Stimulated activated CD8-positive, alpha-beta memory T cell treated with anti-CD3 and anti-CD28 coated beads, Interleukin-15, amount 100 ng/mL, for 24 hours (primary cell): Measurements from ENCODE around the gene SERPINE2.

Experiments used
- DNase-seq: peaks from one replicate; pipeline ENCODE4 v3.0.0-alpha.2; 2020; ENCODE audit warnings: low read depth

SERPINE2 gene

DNA sequence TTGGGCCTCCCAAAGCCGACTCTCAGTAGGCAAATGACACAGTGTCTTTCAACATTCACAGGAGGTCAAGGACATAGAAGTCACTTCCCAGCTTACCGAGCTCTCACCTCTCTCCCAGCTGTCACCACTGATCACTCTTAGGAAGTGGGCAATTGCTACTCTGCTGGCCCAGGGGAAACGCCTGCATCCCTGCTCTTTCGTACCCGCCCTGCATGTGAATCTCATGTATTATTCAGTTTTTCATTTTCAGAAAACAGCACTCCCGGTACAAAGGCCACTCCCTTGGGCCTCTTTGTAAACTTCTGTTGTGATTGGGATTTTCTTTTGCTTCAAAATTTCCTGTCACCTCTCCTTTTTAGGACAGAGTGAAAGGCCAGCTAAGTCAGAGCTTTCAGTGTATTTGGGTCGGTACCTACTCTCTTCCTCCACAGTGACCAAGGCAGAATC lies 66.4 kb downstream of the SERPINE2 start:
- no peak for DNase-seq

DNA sequence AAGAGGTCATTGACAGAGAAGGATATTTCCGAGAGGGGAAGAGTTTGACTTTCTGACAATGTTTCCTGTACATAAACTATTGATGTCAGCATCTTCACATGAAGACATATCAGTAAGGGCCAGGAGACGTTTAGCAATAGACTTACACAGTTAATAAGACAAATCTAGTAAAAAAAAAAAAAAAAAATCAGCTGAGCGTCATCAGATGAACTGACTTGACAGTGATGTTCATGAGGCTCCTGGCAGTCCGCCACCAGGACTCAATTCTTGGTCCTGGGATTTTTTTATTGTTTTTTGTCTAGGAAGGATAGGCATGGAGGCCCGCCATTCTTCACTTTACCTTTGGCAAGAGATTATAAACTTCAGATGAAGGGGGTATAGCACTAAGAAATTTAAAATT lies 67.4 kb downstream of the SERPINE2 start:
- DNase-seq: no peak

DNA sequence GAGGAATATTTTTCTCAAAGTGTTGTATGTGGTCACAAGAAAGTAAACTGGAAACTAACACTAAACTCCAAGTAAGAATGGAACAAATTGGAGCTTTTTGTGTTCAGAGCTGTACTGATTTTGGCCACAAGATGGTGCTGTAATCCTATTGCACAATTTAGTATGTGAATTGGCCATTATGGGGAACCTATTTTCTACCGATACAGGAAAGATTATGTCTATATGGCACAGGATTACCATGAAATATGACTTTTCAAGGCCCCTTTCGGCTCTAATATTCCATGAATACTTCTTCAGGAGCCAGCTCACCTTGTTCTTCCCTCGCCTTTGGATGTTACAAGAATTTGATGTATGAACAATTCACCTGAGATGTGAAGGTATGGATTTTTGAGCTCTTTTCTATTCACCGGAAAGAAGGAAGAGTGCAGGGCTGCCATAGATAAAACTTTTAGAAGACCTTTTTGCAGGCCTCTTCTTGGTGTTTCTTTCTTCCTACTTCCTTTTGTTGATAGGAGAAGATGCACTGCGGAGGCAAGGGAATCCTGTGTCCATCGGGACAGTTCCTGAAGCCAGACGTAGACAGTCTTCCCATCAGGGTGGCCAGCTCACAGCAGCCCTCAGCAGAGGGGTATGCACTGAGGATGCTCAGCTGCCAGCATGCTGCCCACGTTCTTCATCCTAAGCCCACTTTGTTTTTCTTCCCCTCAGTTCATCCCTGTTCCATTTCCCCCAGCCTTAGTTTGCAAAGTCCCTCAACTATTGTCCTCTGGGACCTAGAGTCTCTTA lies 68.5 kb downstream of the SERPINE2 start:
- no peak for DNase-seq

DNA sequence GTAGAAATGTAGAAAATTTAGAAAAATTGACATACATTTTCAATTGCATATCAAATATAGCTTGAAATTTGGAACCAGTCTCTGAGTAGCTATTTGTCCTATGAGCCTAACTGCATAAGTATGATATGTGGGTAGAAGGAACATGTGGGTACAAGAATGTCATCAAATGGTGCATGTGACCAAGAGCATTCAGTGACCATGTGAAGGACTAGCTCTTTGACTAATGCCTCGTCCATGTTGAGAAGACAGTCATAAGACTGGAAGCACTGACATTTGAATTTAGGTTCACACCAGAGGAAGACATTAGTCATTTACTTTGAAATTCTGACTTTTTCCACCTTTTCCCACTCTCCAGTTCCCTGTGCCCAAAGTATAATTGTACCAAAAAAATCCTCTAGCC lies 69.2 kb downstream of the SERPINE2 start:
- DNase-seq: no peak

DNA sequence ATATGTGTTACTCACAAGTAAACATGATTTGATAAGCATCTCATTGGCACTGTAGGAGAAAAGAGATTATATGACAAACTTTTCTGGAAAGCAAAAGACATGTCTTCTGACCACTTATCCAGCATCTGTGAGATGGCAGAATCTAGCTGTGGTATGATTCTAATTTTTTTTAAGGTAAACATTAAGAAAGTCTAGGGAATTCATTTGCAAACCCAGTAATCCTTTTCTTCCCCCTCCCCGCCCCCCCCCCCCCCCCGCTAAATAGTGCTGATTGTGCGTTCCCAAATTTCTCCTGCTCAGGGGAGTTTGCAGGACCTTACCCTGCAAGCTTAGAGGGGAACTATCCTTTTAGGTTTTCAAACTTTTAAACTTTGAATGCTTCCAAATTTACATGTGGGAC lies 69.8 kb downstream of the SERPINE2 start:
- DNase-seq: no peak

DNA sequence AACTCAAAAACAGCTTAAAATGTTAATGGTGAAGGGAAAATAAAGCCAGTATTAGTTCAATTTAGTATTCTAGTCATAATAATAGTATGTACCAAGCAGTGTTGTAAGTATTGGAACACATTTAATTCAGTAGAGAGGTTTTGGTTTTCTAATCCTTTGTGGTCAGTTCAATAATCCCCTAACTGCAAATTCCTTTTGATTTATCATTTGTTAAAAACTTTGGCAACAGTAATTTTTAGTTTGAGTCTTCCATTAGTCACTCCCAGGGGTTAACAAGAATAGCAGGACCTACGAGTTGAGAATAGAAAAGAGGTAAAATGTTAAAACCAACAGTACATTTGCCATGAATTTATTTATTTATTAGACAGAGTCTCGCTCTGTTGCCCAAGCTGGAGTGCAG lies 71.1 kb downstream of the SERPINE2 start:
- no peak for DNase-seq

DNA sequence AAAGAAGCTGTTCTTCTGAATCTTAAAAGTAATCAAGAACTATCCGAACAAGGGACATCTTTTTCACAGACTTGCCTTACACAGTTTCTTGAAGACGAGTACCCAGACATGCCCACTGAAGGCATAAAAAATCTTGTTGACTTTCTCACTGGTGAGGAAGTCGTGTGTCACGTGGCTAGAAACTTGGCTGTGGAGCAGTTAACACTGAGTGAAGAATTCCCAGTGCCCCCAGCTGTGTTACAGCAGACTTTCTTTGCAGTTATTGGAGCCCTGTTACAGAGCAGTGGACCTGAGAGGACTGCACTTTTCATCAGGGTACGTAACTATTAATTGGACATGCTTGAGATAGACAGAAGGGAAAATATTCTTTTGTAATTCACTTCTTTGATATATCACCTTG lies 79.4 kb downstream of the SERPINE2 start:
- no peak for DNase-seq

DNA sequence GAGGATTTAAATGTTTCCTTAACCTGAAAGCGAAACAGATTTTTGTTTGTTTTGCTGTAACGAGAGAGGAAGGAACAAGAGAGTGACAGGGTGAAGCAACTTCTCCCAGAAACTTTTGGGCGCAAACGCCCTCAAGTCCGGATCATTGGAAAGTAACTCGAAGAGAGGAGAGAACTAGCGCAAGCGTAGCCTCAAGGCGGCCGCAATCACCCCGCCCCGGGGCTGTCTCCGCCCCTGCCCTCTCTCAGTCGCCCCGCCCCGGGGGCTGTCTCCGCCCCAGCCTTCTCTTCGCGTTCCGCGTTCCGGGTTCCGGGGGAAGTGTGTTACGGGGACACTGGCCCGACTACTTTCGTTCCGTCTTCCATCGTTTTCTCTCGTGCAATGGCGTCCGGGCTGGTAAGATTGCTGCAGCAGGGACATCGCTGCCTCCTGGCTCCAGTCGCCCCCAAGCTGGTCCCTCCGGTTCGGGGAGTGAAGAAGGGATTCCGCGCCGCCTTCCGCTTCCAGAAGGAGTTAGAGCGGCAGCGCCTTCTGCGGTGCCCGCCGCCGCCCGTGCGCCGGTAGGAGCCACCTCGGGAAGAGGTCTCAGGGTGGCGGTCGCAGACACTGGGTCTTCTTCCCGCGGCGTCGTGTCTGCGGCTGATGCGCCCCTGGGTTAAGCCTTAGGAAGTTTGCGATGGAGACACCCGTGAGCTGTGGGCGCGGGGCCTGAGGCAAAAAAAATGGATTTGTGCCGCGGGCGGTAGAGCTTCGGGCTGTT lies 81.8 kb downstream of the SERPINE2 start, which contains the start of gene MRPL44:
Gene MRPL44, plus strand, starts transcription at position 372 of the 760 bp plus-strand sequence. Its CDS starts 10 bp downstream, at position 382.
- peak; percentile 99 for DNase-seq

DNA sequence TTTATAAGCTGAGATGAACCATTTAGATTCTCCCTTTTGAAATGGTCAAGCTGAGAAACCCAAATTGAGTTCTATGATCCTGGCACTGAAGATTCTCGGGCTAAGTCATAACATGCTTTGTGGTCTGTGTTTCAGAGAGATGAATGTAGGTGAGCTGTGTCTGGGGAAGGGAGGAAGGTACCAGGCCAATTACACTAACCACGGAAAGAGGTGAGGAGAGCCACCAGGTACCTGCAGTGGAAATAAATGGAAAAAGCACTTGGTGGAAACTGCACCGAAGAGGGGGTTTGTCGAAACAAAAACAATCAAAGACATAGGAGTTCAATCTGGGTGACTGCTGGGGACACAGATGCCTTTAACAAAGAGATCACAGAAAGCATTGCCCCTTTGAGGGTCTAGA lies 82.8 kb downstream of the SERPINE2 start:
- DNase-seq: no peak

DNA sequence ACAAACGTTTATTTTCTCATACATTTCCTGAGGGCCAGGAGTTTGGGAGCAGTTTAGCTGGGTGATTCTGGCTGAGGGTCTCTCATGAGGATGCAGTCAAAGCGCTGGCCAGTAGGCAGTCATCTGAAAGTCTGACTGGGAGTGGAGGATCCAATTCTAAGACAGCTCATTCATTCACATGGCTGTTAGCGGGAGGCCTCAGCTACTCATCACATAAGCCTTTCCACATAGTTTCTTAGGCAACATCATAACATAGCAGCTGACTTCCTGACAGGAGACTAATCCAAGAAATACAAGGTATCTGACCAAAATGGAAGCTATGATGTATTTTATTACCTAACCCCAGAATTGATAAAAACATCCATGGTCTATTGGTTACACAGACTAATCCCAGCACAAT lies 84.7 kb downstream of the SERPINE2 start:
- no peak for DNase-seq

DNA sequence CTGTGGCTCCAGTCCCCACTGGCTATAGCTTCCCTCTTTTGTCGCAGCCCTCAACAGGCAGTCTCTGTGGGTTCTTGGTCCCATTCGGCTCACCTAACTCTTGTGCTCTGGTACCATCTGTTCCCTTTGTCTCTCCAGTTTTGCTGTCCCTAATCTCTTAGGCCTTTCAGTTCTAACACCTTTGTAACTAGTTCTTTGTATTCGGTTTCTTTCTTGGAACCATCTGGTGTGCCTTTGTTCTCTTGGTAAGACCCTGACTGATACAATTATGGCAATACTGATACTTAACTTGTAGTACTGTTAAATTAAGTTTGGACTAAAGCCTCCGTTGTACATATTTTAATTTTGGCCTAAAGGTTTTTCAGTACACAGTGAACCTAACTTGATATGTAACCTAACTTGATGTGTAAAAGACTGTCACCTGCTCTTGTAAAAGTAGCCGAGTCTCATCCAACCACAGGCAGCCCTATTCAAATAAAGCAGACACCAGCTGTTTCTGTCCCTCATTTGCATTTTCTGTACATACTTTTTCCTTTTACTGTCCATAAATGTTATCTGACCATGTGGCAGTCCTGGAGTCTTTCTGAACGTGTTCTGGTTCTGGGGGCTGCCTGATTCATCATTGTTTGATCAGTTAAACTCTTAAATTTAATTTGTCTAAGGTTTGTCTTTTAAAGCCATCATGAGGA lies 86.7 kb downstream of the SERPINE2 start:
- no peak for DNase-seq

DNA sequence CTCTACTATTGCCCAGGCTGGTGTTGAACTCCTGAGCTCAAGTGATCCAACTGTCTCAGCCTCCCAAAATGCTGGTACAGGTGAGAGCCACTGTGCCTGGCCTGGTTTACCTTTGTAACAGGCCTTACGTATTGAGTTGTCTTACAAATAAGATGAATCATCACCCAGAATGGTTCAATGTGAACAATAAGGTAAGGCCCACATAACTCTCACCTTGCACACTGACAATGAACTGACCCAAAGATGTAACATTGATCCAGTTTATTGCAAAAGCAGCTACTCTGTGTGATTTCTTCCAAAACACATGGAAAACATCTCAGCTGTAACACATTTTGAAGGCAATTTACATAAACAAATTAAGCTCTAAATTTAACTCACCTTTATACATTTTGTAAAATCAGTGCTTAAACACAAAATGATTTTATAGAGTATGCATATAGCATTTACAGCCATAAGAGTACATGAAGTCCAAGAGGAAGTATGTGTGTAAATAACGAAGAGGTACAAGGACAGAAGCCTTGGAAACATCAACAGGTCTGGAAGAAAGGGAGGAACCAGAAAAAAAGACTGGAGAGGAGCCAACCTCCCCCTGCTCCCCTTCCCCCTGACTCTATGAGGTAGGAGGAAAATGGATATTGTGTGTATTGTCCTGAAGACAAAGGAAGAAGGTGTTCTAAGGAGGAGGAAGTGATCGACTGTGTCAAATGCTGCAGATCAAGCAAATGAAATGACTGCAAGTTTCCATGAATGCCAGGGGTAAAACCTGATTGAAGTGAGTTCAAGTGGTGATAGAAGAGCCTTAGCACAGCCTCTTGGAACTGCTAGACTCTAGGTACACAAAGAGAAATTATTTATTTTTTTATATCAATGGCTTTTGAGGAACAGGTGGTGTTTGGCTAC lies 88.4 kb downstream of the SERPINE2 start:
- no peak for DNase-seq

DNA sequence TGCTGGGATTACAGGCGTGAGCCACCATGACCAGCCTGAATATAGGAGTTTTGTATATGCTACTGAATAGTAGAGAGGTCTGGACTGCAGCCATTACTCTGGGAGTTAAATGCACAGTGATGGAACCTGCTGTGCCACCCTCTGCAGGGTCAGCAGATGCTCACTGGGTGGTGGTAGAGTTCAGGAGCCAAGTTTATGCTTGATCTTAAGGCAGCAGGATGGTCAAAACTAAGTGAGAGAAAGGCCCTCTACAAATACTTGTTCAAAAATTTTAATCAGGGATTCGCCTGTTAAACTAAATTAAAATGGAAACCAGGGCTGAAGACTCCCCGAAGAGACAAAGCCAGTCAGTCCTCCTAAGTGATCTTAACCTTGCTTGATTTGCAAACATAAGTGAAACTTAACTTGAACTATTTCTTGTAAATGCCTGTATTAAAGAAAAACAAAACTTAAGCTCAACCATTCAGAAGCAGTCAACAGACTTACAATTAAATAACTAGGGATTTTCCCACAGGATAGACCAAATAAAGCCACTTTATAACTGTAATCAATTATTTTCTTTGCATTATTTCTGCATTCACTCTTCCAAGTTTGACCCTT lies 89.7 kb downstream of the SERPINE2 start:
- DNase-seq: no peak

DNA sequence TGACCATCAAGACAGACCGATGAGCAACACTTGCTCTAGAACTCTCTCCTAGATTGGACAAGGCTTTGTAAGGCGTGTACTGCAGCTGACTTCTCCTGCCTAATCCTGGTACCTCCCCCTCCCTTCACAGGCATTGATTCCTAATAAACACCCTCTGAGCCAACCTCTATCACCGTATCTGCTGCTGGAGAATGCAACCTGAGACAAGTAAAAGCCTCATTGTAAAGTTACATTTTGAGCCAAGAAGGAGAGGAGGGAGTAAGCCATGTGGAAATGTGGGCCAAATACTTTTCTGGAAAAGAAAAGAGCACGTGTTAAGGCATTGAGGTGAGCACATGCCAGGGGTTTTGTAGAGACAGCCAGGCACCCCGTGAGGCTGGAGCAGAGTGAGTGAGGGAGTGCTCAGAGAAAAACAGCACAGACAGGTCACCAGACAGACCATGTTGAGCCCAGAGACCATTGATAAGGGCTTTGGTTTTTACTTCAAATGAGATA lies 91.3 kb downstream of the SERPINE2 start:
- no peak for DNase-seq

DNA sequence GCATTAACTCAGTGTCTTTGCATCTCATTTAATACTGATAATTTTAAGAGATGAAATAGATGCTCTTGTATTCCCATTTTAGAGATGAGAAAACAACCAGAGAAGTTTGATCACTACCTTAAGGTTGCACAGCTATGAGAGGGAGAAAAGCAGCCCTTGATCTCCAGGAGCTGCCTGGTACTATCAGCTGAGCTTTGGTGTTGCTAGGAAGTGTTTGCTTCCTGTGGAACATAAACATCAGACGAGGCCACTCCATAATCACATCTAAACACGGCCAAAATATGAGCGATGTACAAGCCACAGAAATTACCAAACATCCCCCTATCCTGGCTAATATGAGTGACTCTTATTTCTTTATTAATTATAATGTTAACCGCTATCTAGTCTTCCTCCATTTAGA lies 93.3 kb downstream of the SERPINE2 start:
- no peak for DNase-seq

DNA sequence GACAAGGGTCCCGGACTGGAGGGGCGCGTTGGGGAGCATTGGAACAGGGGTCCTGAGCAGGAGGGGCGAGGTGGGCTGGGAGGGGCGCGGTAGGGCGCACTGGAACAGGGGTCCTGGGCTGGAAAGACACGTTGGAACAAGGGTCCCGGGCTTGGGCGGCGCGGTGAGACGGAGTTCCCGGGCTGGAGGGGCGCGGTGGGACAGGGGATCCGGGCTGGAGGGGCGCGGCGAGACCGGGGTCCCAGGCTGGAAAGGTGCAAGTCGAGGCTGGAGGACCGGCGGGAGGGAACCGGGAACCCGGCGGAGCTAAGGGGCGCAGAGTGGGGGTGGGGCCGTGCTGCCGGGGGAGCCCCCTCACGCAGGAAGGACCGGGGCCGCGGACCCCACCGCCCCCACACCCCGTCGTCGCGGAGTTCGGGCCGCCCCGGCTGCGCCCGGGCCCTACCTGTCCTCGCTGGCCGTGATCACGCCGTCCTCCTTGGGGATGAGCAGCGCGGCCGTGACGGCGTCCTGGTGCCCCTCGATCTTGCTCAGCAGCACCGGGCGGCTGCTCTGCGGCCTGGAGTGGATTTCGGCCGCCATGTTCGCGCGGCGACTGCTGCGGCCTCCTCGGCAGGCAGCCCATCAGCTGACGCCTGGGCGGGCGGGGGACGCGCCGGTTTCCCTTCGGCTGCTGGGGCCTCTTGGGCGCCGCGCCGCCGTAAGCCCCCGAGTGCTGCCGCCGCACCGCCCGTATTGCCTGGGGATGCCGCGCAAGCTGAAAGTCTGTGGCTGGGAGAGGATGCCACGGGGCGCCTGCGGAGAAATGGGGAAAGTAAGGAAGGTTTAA lies 94.2 kb downstream of the SERPINE2 start, which contains the start of gene WDFY1:
Gene WDFY1, minus strand, starts transcription at position 633 of the 829 bp plus-strand sequence. Its CDS starts 51 bp downstream, at position 582.
- peak; percentile 66 for DNase-seq

DNA sequence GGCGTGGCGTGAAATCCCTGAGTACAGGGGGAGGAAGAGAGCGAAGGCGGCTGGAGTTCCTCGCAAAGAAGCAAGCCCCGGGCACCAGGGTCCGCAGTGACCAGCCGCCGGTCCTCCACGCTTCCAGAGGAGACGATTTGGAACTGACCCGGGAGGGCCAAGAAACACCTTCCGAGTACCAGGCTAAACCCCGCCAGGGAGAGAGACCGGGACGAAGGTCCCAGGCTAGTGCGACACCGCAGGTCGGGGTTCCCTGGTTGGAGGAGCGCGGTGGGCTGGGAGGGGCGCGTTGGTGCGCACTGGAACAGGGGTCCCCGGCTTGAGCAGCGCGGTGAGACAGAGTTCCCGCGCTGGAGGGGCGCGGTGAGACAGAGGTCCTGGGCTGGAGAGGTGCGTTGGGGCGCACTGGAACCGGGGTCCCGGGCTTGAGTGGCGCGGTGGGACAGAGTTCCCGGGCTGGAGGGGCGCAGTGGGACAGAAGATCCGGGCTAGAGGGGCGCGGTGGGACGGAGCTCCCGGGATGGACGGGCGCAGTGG lies 94.9 kb downstream of the SERPINE2 start:
- DNase-seq: no peak

DNA sequence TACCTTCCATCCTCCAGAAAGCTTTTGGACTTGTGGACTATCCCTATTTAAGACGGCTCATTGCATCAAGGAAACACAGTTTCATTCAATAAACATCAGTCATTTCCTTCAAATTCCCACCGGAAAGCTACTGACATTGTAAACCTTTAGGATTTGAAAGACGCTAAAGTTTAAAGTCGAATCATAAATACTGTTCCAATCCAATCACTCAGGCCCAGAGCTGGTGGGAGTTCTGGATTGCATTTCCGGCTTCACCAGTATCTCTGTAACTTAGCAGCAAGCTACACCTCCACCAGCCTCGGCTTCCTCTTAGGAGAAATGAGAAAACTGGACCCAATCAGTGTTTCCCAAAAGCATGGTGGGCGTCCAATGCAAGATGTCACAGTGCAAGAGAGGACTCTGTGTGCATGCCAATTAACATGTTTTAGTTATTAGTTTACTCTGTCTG lies 95.5 kb downstream of the SERPINE2 start:
- DNase-seq: no peak

DNA sequence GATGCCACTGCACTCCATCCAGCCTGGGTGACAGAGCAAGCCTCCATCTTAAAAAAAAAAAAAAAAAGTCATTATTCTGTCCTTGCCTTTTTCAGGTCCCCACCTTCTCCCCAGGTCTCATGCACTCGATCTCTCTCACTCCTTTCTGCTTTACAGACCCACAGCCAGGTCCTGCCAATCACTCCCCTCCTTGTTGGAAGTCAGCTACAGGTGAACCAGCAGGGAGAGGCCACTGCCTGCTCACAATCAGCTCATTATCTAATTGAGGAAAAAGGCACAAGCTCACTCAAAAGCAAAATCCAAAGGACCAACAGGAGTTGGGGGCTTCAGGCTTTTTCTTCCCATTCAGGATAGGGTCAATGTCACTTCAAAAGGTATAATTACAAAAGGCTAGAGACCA lies 96.0 kb downstream of the SERPINE2 start:
- no peak for DNase-seq
